DOHH2 (cell line): Measurements from ENCODE around the gene SHC3.

Experiments used
- H3F3A ChIP-seq: fragments of 200-600 bp; sonication (generic), shearing (Covaris generic); 2 replicates; pipeline ENCODE4 v1.6.0; 2016; ENCODE audit warnings: antibody characterized with exemption, mild to moderate bottlenecking; ENCODE audit not compliant: control insufficient read depth, insufficient read depth
- H3K27ac ChIP-seq: fragments of 200-600 bp; sonication (generic); 2 replicates; pipeline ENCODE4 v1.5.1; 2014; ENCODE audit warnings: low read depth, mild to moderate bottlenecking, low read length, moderate library complexity
- H3K27me3 ChIP-seq: fragments of 200-600 bp; sonication (generic); 2 replicates; pipeline ENCODE4 v1.6.1; 2014; ENCODE audit warnings: mild to moderate bottlenecking, low read length, mixed read lengths; ENCODE audit not compliant: control insufficient read depth
- H3K36me3 ChIP-seq: fragments of 200-600 bp; sonication (generic); 2 replicates; pipeline ENCODE4 v1.6.1; 2014; ENCODE audit warnings: mild to moderate bottlenecking, low read length, moderate library complexity, mixed read lengths; ENCODE audit not compliant: control insufficient read depth
- H3K4me1 ChIP-seq: fragments of 200-600 bp; sonication (generic); 2 replicates; pipeline ENCODE4 v1.6.1; 2014; ENCODE audit warnings: mild to moderate bottlenecking, low read length, mixed read lengths; ENCODE audit not compliant: control insufficient read depth
- H3K4me2 ChIP-seq: fragments of 200-600 bp; sonication (generic); 2 replicates; pipeline ENCODE4 v1.6.0; 2014; ENCODE audit warnings: mild to moderate bottlenecking, low read length, moderate library complexity
- H3K4me3 ChIP-seq: fragments of 200-600 bp; sonication (generic); 2 replicates; pipeline ENCODE4 v1.5.1; 2014; ENCODE audit warnings: mild to moderate bottlenecking, low read length, mixed read lengths
- H3K79me2 ChIP-seq: fragments of 200-600 bp; sonication (generic); 2 replicates; pipeline ENCODE4 v1.6.1; 2014; ENCODE audit warnings: mild to moderate bottlenecking, low read length, mixed read lengths; ENCODE audit not compliant: control insufficient read depth
- H3K9me2 ChIP-seq: fragments of 200-600 bp; sonication (generic); replicated peaks from 2 replicates; pipeline ENCODE4 v1.6.1; 2014; ENCODE audit warnings: mild to moderate bottlenecking, low read length, mixed read lengths; ENCODE audit not compliant: control insufficient read depth
- H3K9me3 ChIP-seq: fragments of 200-600 bp; sonication (generic); 2 replicates; pipeline ENCODE4 v1.6.1; 2014; ENCODE audit warnings: antibody characterized with exemption, low read length, mixed read lengths; ENCODE audit not compliant: control insufficient read depth, insufficient read depth
- H4K20me1 ChIP-seq: fragments of 200-600 bp; sonication (generic); 2 replicates; pipeline ENCODE4 v1.6.0; 2014; ENCODE audit warnings: low read depth, mild to moderate bottlenecking, antibody characterized with exemption, low read length, moderate library complexity; ENCODE audit not compliant: control insufficient read depth, insufficient read depth
- CTCF ChIP-seq: fragments of 200-600 bp; sonication (generic); IDR thresholded peaks from one replicate; pipeline ENCODE4 v1.5.1; 2014; ENCODE audit warnings: antibody characterized with exemption, mild to moderate bottlenecking, low read depth, low read length; ENCODE audit not compliant: poor library complexity, severe bottlenecking
- EZH2phosphoT487 ChIP-seq: fragments of 200-600 bp; sonication (generic); IDR thresholded peaks from 2 replicates; pipeline ENCODE4 v1.6.1; 2017; ENCODE audit warnings: borderline replicate concordance, mild to moderate bottlenecking, antibody characterized with exemption, low read length, moderate library complexity, mixed read lengths

Gene SHC3

GRCh38 chr9:88992556-88992955, 186.1 kb downstream of the SHC3 start:
- no peaks in the 10 kb centered on the region for H3K4me1 ChIP-seq
- H4K20me1 ChIP-seq = no peaks in the 10 kb centered on the region
- no peaks in the 10 kb centered on the region for H3K27me3 ChIP-seq
- H3K4me2 ChIP-seq = no peak overlapping the region
- H3K36me3 ChIP-seq = no peaks in the 10 kb centered on the region
- H3K79me2 ChIP-seq = no peaks in the 10 kb centered on the region
- H3K27ac ChIP-seq = no peak overlapping the region
- H3F3A ChIP-seq = no peaks in the 10 kb centered on the region
- H3K9me2 ChIP-seq = no peaks in the 10 kb centered on the region
- no peaks in the 10 kb centered on the region for H3K9me3 ChIP-seq
- TF ChIP-seq CTCF (no peak), EZH2phosphoT487 (no peak)
- H3K4me3 ChIP-seq = no peak overlapping the region

GRCh38 chr9:88991066-88992034, 187.3 kb downstream of the SHC3 start, which contains the start of gene S1PR3:
Gene S1PR3 (plus strand): TSS chr9:88991468. CDS start chr9:89001201, 9,733 bp downstream.
- Histone ChIP-seq H3F3A (no peaks in the 10 kb centered on the region), H3K27me3 (no peaks in the 10 kb centered on the region), H3K79me2 (no peaks in the 10 kb centered on the region), H3K36me3 (no peaks in the 10 kb centered on the region), H3K4me2 (no peak within 1 kb of the TSS), H3K9me3 (no peaks in the 10 kb centered on the region), H3K9me2 (no peaks in the 10 kb centered on the region), H3K4me3 (no peak within 1 kb of the TSS), H4K20me1 (no peaks in the 10 kb centered on the region), H3K4me1 (no peaks in the 10 kb centered on the region), H3K27ac (no peak within 1 kb of the TSS)
- TF ChIP-seq EZH2phosphoT487 (no peak), CTCF (no peak)

GRCh38 chr9:88990729-88991065, 187.9 kb downstream of the SHC3 start:
- Histone ChIP-seq H3F3A (no peaks in the 10 kb centered on the region), H4K20me1 (no peaks in the 10 kb centered on the region), H3K9me2 (no peaks in the 10 kb centered on the region), H3K36me3 (no peaks in the 10 kb centered on the region), H3K27me3 (no peaks in the 10 kb centered on the region), H3K4me2 (no peak overlapping the region), H3K79me2 (no peaks in the 10 kb centered on the region), H3K9me3 (no peaks in the 10 kb centered on the region), H3K4me3 (no peak overlapping the region), H3K27ac (no peak overlapping the region), H3K4me1 (no peaks in the 10 kb centered on the region)
- TF ChIP-seq EZH2phosphoT487 (no peak), CTCF (no peak)
